Neural cell (in vitro differentiated cells): ENCODE results near the gene PFKP. TPM values are rescaled to one million over a fixed set of nuclear protein-coding genes. Genes with fewer than 3 reads are reported as not detected.

Experiments used
- H2AFZ ChIP-seq: fragments of 200-600, 300-800 bp; sonication (generic), shearing (Covaris generic); 2 replicates; pipeline ENCODE4 v1.6.0; 2014; ENCODE audit warnings: low read depth, mild to moderate bottlenecking, antibody characterized with exemption, low read length, moderate library complexity
- H3F3A ChIP-seq: fragments of 200-600 bp; shearing (Covaris generic); 2 replicates; pipeline ENCODE4 v1.6.1; 2016; ENCODE audit warnings: mild to moderate bottlenecking, moderate library complexity, mixed read lengths, antibody characterized with exemption, low read length; ENCODE audit not compliant: insufficient read depth, poor library complexity, severe bottlenecking
- H3K27ac ChIP-seq: fragments of 200-600, 300-800 bp; sonication (generic), shearing (Covaris generic); 2 replicates; pipeline ENCODE4 v1.5.1; 2014; ENCODE audit warnings: mild to moderate bottlenecking, low read length, moderate library complexity
- H3K27me3 ChIP-seq: fragments of 300-800, 200-600 bp; sonication (generic), shearing (Covaris generic); 2 replicates; pipeline ENCODE4 v1.6.0; 2014; ENCODE audit warnings: mild to moderate bottlenecking, low read depth, low read length, moderate library complexity; ENCODE audit not compliant: insufficient read depth
- H3K36me3 ChIP-seq: fragments of 300-800, 200-600 bp; sonication (generic), shearing (Covaris generic); 2 replicates; pipeline ENCODE4 v1.5.1; 2014; ENCODE audit warnings: mild to moderate bottlenecking, antibody characterized with exemption, low read length, moderate library complexity; ENCODE audit not compliant: insufficient read depth
- H3K4me2 ChIP-seq: fragments of 300-800, 200-600 bp; sonication (generic), shearing (Covaris generic); 2 replicates; pipeline ENCODE4 v1.6.0; 2014; ENCODE audit warnings: mild to moderate bottlenecking, low read length
- H3K4me3 ChIP-seq: fragments of 300-800, 200-600 bp; sonication (generic), shearing (Covaris generic); 2 replicates; pipeline ENCODE4 v1.5.1; 2014; ENCODE audit warnings: mild to moderate bottlenecking, low read length, moderate library complexity
- H3K79me2 ChIP-seq: fragments of 200-600 bp; shearing (Covaris generic); replicated peaks from 2 replicates; pipeline ENCODE4 v1.6.0; 2014; ENCODE audit warnings: mild to moderate bottlenecking, low read length, moderate library complexity; ENCODE audit not compliant: insufficient read depth
- H3K9ac ChIP-seq: fragments of 300-800, 200-600 bp; sonication (generic), shearing (Covaris generic); 2 replicates; pipeline ENCODE4 v1.6.1; 2016; ENCODE audit warnings: mild to moderate bottlenecking, low read length, mixed read lengths
- H3K9me2 ChIP-seq: fragments of 200-600 bp; shearing (Covaris generic); 2 replicates; pipeline ENCODE4 v1.6.1; 2016; ENCODE audit warnings: mild to moderate bottlenecking, low read length, mixed read lengths; ENCODE audit not compliant: insufficient read depth
- H3K9me3 ChIP-seq: fragments of 200-600, 300-800 bp; sonication (generic), shearing (Covaris generic); 2 replicates; pipeline ENCODE4 v1.6.1; 2016; ENCODE audit warnings: mild to moderate bottlenecking, mixed run types, low read length, moderate library complexity, mixed read lengths
- H4K20me1 ChIP-seq: fragments of 200-600 bp; shearing (Covaris generic); 2 replicates; pipeline ENCODE4 v1.6.1; 2016; ENCODE audit warnings: mild to moderate bottlenecking, mixed run types; ENCODE audit not compliant: insufficient read depth
- EP300 ChIP-seq: fragments of 450-650 bp; conservative IDR thresholded peaks from 2 replicates; pipeline ENCODE4 v1.6.1; 2014; ENCODE audit warnings: antibody characterized with exemption, mild to moderate bottlenecking, moderate library complexity; ENCODE audit not compliant: poor library complexity, severe bottlenecking
- EZH2 ChIP-seq: fragments of 200-600, 300-800 bp; shearing (Covaris generic), sonication (generic); IDR thresholded peaks from 2 replicates; pipeline ENCODE4 v1.6.1; 2014; ENCODE audit warnings: antibody characterized with exemption, low read length, borderline replicate concordance, mild to moderate bottlenecking; ENCODE audit not compliant: insufficient read depth, poor library complexity, severe bottlenecking
- MXI1 ChIP-seq: fragments of 450-650 bp; conservative IDR thresholded peaks from 2 replicates; pipeline ENCODE4 v1.6.1; 2014; ENCODE audit warnings: antibody characterized with exemption, mild to moderate bottlenecking; ENCODE audit not compliant: poor library complexity, severe bottlenecking
- POLR2AphosphoS5 ChIP-seq: IDR thresholded peaks from 2 replicates; pipeline ENCODE4 v1.6.1; 2012
- RAD21 ChIP-seq: fragments of 450-650 bp; conservative IDR thresholded peaks from 2 replicates; pipeline ENCODE4 v1.6.1; 2014; ENCODE audit warnings: antibody characterized with exemption, mild to moderate bottlenecking, moderate library complexity
- REST ChIP-seq: IDR thresholded peaks from 2 replicates; pipeline ENCODE4 v1.6.1; 2012; ENCODE audit warnings: borderline replicate concordance
- SMC3 ChIP-seq: fragments of 450-650 bp; conservative IDR thresholded peaks from 2 replicates; pipeline ENCODE4 v1.6.1; 2014; ENCODE audit warnings: antibody characterized with exemption, mild to moderate bottlenecking, moderate library complexity; ENCODE audit not compliant: poor library complexity
- TAF1 ChIP-seq: IDR thresholded peaks from 2 replicates; pipeline ENCODE4 v1.6.1; 2012; ENCODE audit warnings: low read depth
- polyA plus RNA-seq: library from polyadenylated mRNA; depleted of rRNA; stranded (reverse); fragments of >200 nt; gene quantifications from 2 replicates; pipeline ENCODE4 v1.2.3, GENCODE V29; 2014
- TF ChIP-seq, protein P1 (sequence below): fragments of 450-650 bp; IDR thresholded peaks from 2 replicates; pipeline ENCODE4 v1.5.1; 2014; ENCODE audit warnings: antibody characterized with exemption, mild to moderate bottlenecking, moderate library complexity; ENCODE audit not compliant: poor library complexity, severe bottlenecking

The PFKP gene
- polyA plus RNA-seq, 1 donor from 2014 or later, result 27.9 TPM

GRCh38 chr10:3090388-3090787 lies 23.0 kb downstream of the PFKP start:
- no peak overlapping the region for H2AFZ ChIP-seq
- TF ChIP-seq REST (no peak), EZH2 (no peak), TAF1 (no peak), POLR2AphosphoS5 (no peak), EP300 (no peak), RAD21 (no peak), SMC3 (no peak), MXI1 (no peak)
- TF ChIP-seq, protein P1, sequence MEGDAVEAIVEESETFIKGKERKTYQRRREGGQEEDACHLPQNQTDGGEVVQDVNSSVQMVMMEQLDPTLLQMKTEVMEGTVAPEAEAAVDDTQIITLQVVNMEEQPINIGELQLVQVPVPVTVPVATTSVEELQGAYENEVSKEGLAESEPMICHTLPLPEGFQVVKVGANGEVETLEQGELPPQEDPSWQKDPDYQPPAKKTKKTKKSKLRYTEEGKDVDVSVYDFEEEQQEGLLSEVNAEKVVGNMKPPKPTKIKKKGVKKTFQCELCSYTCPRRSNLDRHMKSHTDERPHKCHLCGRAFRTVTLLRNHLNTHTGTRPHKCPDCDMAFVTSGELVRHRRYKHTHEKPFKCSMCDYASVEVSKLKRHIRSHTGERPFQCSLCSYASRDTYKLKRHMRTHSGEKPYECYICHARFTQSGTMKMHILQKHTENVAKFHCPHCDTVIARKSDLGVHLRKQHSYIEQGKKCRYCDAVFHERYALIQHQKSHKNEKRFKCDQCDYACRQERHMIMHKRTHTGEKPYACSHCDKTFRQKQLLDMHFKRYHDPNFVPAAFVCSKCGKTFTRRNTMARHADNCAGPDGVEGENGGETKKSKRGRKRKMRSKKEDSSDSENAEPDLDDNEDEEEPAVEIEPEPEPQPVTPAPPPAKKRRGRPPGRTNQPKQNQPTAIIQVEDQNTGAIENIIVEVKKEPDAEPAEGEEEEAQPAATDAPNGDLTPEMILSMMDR, result no peak
- no peak overlapping the region for H3K9ac ChIP-seq
- no peak overlapping the region for H3K4me2 ChIP-seq
- H3K4me3 ChIP-seq, result no peak overlapping the region
- no peak overlapping the region for H3K27ac ChIP-seq
- H4K20me1 ChIP-seq, result no peaks in the 10 kb centered on the region
- no peaks in the 10 kb centered on the region for H3F3A ChIP-seq
- no peaks in the 10 kb centered on the region for H3K79me2 ChIP-seq
- H3K36me3 ChIP-seq, result no peaks in the 10 kb centered on the region
- no peaks in the 10 kb centered on the region for H3K9me2 ChIP-seq
- H3K27me3 ChIP-seq, result no peaks in the 10 kb centered on the region
- H3K9me3 ChIP-seq, result no peaks in the 10 kb centered on the region

DNA sequence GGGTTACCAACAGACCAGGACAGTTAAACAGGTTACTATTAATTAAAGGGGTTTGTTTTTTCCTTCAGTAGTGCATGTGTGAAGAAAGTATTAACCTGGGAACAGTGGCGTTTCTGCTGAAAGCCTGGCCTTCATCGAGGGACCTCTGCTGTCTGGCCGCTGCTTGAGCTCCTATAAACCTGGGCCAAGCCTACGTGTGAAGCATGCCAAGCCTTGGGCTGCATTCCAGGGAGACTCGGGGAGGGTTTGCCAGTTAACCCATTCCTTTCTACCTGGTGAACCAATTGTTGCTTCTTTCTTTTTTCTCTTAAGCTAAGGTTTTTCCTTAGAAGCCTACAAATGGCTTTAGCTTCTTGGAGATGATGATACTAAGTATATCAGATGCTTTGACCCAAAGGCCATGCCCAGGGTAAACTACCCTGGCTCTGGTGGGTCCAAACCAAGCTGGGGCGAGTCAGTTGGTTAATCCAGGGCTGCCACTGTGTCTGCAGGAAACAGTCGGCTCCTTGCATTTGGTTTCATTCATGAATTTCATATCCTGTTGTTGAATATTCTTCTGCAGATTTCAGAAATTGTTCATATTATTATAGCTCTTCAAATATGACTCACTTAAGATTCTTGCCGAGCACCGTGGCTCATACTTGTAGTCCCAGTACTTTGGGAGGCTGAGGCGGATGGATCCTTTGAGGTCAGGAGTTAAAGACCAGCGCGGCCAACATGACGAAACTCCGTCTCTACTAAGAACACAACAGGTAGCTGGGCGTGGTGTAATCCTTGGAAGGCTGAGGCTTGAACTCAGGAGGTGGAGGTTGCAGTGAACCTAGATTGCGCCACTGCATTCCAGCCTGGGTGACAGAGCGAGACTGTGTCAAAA lies 23.8 kb downstream of the PFKP start:
- Histone ChIP-seq H2AFZ (no peak overlapping the region), H3K27me3 (no peaks in the 10 kb centered on the region), H3K4me2 (no peak overlapping the region), H3K9me2 (no peaks in the 10 kb centered on the region), H3K4me3 (no peak overlapping the region), H3K36me3 (no peaks in the 10 kb centered on the region), H3F3A (no peaks in the 10 kb centered on the region), H3K9ac (no peak overlapping the region), H3K79me2 (no peaks in the 10 kb centered on the region), H3K9me3 (no peaks in the 10 kb centered on the region), H3K27ac (no peak overlapping the region), H4K20me1 (no peaks in the 10 kb centered on the region)
- TF ChIP-seq TAF1, result no peak
- TF ChIP-seq REST, result no peak
- TF ChIP-seq SMC3, result no peak
- no peak for TF ChIP-seq EZH2
- no peak for TF ChIP-seq RAD21
- TF ChIP-seq, protein P1, result no peak
- no peak for TF ChIP-seq POLR2AphosphoS5
- TF ChIP-seq MXI1, result no peak
- TF ChIP-seq EP300, result no peak
